Raji (cell line): ENCODE measurements around the gene ETV3L.

Experiments used
- POLR2A ChIP-seq: IDR thresholded peaks from 2 replicates; pipeline ENCODE4 v1.6.1; 2011; ENCODE audit warnings: low read depth, low read length, control low read depth; ENCODE audit not compliant: insufficient read depth

ETV3L gene

GRCh38 chr1:157098519-157098918 is 1.1 kb downstream of the ETV3L start:
- TF ChIP-seq POLR2A = no peak

DNA sequence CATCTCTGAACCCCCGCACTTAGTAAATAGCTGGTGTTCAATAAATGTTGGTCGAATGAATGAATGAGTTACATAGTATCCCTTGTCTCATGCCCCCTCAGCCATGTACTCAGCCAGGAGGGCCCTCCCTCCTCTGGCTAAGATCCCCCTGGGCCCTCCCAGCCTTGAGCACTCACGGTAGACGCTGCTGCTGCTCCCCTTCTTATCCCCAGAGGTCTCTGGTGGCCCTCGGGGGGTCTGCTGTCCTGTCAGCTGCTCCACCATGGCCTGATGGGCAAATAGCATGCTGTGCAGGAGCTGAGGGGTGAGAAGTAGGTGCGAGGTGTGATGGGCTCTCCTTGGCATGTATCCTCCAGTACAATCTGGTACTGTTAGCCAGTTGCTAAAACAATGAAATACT is 1.9 kb downstream of the ETV3L start:
- no peak for TF ChIP-seq POLR2A

DNA sequence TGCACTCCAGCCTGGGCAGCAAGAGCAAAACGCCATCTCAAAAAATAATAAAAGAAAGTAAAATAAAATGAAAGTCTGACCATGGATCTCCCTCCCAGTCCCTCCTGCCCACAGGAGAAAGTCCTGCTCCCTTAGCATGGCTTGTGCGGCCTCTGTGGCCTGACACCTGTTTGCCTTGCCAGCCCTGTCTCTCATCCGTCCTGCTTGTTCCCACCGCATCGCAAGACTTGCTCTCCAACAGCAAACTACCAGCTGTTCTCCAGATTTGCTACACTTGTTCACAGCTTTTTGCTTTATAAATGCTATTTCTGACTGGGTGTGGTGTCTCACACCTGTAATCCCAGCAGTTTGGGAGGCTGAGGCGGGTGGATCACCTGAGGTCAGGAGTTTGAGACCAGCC is 2.7 kb downstream of the ETV3L start:
- TF ChIP-seq POLR2A = no peak

DNA sequence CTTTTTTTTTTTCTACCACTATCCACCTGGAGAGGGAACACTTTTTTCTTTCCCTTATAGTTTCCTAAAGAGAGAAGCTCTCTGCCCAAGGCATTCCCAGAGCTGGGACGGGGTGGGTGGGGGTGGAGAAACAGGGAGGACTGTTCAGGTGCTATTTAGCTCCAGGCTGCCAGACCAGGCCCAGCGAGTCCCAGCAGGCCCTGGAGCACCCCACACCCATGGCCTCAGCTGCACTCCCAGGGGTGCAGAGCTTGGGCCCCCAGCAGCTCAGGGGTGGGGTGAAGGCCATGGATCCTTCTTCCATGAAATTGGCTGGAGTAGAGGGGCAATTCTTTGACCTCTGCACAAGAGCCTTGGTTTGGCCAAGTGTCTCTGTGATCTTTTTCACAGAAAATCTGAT is 4.1 kb downstream of the ETV3L start:
- no peak for TF ChIP-seq POLR2A

DNA sequence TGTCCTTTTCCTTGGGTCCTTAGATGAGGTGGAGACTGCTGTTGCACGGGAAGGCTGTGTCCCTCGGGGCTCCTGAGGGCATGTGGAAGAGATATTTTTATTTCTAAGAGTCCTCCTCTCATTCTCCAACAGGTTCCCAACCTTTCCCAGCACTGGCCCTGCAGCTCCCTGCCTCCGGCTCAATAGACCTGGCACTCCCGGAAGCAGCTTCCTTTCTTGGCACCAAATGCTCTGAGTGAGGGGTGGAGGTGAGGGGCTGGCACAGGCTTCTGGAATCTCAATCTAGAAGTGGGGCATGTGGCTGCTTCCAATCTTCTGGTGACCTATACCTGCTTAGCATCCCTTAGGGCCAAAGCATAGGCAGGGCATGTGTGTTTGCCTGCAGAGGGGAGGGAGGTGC is 4.5 kb downstream of the ETV3L start:
- no peak for TF ChIP-seq POLR2A

GRCh38 chr1:157092831-157093230 is 6.8 kb downstream of the ETV3L start:
- no peak for TF ChIP-seq POLR2A

DNA sequence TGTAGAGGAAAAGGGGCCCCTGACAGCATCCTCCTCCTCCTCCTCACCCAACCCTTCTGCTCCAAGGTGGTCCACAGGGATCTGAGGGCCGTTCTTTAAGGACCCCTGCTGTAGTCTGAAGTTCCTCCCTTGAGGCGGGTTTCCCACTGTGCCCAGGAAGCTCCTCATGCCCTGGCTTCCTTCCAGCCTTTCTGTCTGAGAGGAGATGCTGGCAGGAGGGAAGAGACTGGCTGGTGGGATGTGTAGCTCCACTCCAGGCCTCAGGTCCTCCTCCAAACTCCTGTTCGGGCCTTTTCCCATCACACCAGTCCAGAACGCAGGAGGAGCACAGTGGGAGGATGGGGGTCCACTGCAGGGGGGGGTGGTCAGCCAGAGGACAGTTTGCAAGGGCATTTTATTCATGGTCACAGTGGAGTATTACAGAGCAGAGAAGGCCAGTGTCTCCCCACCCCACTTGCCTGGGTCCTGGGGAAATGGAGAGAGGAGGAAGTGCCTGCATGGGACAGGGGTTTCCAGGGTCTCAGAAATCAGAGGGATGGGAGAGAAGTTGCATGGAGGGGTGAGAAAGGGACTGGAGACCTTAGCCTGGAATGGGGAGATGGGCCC is 7.8 kb downstream of the ETV3L start:
- TF ChIP-seq POLR2A = no peak

DNA sequence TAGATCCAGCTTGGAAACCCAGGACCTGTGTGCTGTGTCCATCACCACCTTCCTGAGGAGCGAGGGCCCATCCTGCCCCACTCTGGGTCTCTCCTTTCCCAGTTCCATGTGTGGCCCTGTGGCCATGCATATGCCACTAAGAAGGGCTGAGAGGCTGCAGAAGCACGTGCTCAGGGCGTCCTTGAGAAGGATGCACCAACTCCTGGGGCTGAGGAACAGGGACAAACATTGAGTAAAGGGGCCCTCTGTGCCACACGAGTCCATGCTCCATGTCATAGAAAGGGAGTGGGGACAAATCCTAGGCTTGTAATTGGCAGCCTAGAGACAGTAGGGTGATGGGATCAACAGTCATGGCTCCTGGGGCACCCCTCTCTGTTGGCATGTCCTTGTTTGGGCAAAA is 8.4 kb downstream of the ETV3L start:
- no peak for TF ChIP-seq POLR2A

- TF ChIP-seq POLR2A = no peak
Observed at GRCh38 chr1:157090771-157091170, 8.8 kb downstream of the ETV3L start.

DNA sequence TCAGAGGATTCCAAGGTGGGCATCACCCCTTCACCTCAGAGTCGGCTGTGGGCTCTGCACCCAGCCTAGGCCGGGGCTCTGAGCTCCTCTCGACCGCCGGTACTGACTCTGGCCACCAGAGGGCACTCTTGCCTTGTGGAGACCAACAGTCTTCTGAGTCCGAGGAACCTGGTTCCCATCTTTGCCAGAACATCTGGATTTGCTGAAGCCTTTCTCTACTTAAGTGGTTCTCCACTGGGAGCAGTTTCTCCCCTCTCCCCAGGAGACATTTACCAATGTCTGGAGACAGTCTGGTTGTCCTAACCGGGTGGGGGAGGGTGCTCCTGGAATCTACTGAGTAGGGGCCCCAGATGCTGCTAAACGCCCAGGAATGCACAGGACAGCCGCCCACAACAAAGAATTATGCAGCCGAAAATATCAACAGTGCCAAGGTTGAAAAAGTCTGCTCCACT is 9.4 kb downstream of the ETV3L start:
- no peak for TF ChIP-seq POLR2A

GRCh38 chr1:157089789-157090188 is 9.8 kb downstream of the ETV3L start:
- TF ChIP-seq POLR2A = no peak

DNA sequence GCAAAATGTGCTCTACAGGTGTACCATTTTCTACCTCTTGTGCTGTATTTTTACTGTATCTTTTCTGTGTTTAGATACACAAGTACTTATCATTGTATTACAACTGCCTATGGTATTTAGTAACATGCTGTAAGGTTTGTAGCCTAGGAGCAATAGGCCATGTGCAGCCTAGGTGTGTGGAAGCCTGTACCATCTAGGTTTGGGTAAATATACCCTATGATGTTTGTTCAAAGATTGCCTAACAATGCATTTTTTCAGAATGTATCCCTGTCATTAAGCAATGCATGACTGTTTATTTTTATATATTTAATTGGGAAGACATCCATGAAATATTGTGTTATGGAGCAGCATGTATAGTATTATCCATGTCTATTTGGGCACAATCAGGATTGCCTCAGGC is 11.0 kb downstream of the ETV3L start:
- TF ChIP-seq POLR2A = no peak

- TF ChIP-seq POLR2A = no peak
Observed at GRCh38 chr1:157087030-157087429, 12.6 kb downstream of the ETV3L start.

GRCh38 chr1:157086299-157086698 is 13.3 kb downstream of the ETV3L start:
- TF ChIP-seq POLR2A = no peak

- no peak for TF ChIP-seq POLR2A
Observed at GRCh38 chr1:157085421-157085820, 14.2 kb downstream of the ETV3L start.

GRCh38 chr1:157084720-157085119 is 14.9 kb downstream of the ETV3L start:
- no peak for TF ChIP-seq POLR2A

DNA sequence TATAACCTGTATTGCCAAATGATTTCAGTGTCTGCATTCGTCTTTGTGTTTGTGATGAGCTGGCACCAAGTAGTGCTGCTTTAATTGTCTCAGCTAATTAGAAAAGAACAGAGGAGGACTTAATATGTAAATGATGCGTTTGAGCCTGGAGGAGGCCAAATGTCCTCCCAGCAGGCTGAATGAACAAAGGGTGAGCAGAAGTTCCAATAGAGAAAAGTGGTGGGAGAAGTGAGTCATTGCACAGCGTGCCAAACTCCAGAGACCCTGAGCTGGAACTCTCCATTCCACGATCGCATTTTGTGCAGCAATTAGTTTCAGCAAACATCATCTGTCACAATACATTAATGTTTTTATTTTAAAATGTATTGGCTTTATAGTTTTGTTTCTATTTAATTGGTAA is 17.9 kb downstream of the ETV3L start:
- no peak for TF ChIP-seq POLR2A
